NT2/D1 (cell line): ENCODE data around the gene JPH4.

Experiments
- SUZ12 ChIP-seq: IDR thresholded peaks from 2 replicates; pipeline ENCODE4 v1.6.1; 2011; ENCODE audit not compliant: insufficient read length, insufficient read depth; ENCODE audit errors: extremely low read depth
- ZNF274 ChIP-seq: IDR thresholded peaks from 2 replicates; pipeline ENCODE4 v1.6.1; 2011; ENCODE audit warnings: mild to moderate bottlenecking, low read depth, low read length

GRCh38 chr14:23548351-23549318, 30.0 kb downstream of the JPH4 start:
- TF ChIP-seq ZNF274: no peak
- TF ChIP-seq SUZ12: no peak
